SKM-1 treated with dmso at 0.1 percent for 144 hours (cell line): Measurements from ENCODE around the gene PTAR1.

ENCODE experiments used
- DNase-seq: peaks from one replicate; lab custom pipeline; 2025; ENCODE audit not compliant: unreplicated experiment; lab: John Stamatoyannopoulos, UW

The PTAR1 gene

GRCh38 chr9:69753830-69754229, 6.0 kb downstream of the PTAR1 start:
- DNase-seq, result no peak

GRCh38 chr9:69750085-69750484, 9.7 kb downstream of the PTAR1 start:
- no peak for DNase-seq

DNA sequence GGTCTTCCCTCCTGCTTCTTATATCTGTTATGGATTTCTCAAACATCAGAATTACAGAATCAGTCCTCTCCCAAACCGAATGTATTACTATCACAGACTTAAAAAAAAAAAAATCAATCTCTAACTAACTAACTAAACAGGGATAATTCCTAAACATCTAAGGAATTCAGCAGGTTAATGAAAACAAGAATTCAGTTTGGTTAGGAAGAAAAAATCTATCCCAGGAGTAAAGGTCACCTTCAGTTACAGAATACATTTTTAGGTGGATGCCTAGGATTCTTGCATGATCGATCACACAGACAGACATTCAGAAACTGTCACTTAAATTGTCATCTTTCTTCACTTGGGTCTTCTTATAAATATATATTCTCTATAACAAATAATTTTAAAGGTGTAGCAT, 11.5 kb downstream of the PTAR1 start:
- no peak for DNase-seq

GRCh38 chr9:69746859-69747560, 12.8 kb downstream of the PTAR1 start:
- DNase-seq, result no peak

- DNase-seq, result peak; percentile 24
These were observed 13.9 kb downstream of the PTAR1 start for GRCh38 chr9:69745716-69746437.

DNA sequence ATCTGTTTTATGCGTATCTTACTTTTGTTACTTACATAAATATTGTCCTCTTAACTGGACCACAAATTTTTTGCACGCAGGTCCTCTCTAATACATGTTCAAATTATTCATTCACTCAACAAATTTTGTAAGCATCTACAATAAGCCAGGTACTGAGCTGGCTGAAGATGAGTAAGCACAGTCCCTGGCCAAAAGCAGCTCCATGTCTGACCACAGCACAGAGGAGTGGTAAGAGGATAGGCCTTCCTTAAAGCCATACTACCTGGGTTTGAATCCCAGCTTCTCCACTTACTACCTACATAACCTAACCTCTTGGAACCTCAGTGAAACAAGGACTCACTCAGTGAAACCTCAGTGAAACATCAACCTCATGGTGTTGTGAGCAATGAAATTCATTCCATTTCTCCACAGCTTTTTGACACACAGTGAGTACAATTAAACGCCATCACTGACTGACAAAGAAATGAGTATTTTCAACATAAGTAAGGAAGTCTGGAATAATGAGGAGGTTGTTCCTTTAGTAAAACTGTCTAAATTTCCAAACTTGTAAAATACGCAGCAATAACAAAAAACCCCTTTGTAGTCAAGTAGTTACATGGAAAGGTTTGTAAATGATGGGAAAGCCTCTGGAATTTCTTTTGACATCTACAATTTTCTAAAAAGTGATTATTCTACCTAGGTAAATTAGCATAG, 15.0 kb downstream of the PTAR1 start:
- DNase-seq, result no peak

GRCh38 chr9:69743930-69744329, 15.9 kb downstream of the PTAR1 start:
- DNase-seq, result no peak

- DNase-seq, result no peak
These were observed 18.8 kb downstream of the PTAR1 start for GRCh38 chr9:69740872-69741505.

DNA sequence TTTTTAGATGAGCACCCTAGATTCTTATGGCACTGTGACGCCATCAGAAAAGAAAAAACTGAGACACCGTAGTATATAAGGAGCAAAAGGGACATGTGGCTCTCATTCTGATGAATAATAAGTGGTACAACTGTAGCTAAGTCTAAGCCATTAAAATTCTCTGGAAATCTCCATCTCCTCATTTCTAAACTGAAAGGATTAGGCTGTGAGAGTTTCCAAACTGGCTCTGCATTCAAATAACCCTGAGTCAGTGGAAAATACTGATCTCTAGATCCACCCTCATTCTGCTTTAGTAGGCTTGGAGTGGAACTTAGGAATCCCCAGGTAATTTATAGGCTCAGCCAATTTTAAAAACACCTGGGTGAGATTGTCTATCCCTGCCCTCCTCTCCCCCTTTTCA, 28.5 kb downstream of the PTAR1 start:
- DNase-seq, result no peak

GRCh38 chr9:69719983-69720382, 39.8 kb downstream of the PTAR1 start:
- DNase-seq, result no peak

GRCh38 chr9:69719367-69719766, 40.4 kb downstream of the PTAR1 start:
- no peak for DNase-seq

GRCh38 chr9:69718218-69718617, 41.6 kb downstream of the PTAR1 start:
- no peak for DNase-seq

- no peak for DNase-seq
These were observed 44.0 kb downstream of the PTAR1 start for GRCh38 chr9:69715825-69716224.

DNA sequence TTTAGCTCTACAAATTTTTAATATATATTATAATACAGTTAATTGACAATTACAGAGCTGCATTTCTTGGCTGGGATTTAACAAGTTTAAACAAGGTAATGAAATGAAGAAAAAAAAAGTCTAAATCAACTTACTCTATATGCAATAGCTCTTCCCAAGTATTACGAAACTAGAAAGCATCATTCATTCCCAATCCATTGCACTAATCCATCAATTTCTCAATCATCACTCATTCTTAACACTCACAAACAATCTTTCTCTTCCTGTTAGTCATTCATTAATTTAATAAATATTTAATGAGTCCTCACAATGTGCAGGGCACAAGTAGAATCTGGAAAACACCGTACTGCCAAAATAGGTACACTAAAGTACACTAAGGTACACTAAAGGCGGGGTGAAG, 44.7 kb downstream of the PTAR1 start:
- no peak for DNase-seq

GRCh38 chr9:69697475-69697874, 62.3 kb downstream of the PTAR1 start:
- no peak for DNase-seq

DNA sequence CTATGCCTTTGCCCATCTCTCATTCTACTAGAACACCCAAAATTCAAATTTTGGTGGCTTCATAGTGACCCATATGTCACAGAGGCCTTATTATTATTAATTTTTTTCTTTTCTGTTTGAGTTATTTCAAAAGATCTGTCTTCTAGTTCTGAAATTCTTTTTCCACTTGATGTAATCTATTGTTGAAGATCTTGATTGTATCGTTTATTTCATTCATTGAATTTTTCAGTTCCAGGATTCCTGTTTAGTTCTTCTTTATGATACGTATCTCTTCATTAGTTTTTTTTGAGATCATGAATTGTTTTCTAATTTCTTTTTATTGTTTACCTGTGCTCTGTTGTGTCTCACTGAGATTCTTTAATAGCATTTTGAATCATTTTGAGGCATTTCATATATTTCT, 63.0 kb downstream of the PTAR1 start:
- no peak for DNase-seq

DNA sequence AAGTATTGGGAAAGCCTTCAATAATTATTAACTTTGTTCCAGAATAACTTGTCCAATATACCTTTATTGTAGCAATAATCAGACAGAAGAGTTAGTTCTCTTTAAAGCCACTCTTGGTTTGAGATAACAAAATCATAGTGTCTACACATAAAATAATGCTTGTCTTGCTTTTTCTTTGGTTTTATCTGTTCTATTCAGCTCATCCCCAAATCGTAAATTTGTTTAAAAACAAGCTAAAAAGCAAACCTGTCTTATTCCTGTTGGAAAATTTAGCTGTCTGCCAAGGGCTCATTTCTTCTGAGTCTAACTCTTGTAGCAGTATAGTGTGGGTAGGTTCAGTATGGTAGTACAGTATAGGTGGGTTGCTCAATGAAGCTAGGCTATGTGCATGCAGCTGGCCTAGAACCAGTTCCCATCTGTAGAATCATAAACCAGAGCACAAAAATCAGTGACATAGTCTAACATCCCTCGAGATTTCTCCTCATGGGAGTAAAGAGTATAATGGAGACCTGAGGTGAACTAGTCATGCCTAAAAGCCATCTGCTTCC, 69.7 kb downstream of the PTAR1 start:
- DNase-seq, result no peak

DNA sequence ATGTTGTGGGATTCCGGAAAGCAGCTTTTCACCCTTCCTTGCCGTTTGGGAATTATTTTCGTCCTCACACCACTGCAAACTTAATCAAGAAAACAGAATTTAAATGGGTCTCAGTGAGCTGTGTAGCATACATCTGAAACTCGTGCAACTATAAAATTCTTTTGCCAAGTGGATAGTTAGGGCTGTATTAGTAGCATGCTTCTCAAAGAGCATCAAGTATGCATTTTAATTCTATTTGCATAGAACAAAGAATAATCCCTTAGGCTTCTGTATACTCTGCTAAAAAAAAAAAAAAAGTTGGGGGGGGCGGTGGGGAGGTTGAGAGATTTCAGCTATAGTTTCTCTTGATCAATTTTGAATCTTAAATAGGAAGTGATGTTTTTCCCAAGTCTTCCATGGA, 75.9 kb downstream of the PTAR1 start:
- no peak for DNase-seq

DNA sequence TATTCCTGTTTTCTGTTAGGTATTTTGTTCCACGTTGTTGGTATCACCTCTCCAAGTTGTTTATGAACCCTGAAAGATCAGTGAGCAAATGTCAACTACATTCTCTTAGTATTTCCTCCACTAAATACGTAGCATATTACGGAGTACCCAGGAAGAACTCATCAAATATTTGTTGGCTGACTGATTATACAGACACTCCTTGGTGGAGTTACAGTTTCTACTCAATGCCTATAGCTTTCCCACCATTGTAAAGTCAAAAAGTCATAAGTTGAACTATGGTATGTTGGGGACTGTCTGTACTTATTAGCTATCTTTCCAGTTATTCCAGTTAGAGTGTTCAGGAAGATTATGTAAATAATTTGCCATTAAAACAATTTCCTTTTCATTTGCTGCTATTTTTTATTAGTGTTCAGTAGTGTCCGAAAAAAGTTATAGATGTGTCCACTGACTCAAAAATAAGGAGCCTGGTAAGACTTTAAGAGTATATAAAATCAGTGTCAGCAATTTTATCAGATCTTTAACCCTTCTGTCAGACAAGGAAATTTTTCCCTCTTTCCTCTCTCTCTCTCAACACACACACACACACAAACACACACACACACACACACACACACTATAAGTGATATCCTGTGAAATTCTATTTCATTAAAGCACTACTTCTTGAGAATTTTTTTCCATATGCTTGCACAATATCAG, 80.8 kb downstream of the PTAR1 start:
- DNase-seq, result no peak

GRCh38 chr9:69677931-69678330, 81.9 kb downstream of the PTAR1 start:
- no peak for DNase-seq

DNA sequence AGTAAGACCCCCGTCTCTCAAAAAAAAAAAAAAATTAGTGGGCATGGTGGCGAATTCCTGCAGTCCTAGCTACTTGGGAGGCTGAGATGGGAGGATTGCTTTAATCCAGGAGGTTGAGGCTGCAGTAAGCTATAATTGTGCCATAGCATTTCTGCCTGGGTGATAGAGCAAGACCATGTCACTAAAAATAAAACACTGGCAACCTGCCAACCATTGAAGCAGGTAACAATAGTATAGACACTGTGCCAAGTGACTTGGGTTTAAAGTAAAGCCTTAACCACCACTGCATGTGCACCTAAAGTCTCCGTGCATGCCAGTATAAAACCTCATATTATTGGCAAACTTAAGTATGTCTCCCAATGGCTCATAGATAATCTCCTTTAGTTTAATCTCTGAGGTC, 84.2 kb downstream of the PTAR1 start:
- DNase-seq, result no peak
